Stimulated activated naive CD8-positive, alpha-beta T cell treated with anti-CD3 and anti-CD28 coated beads, Interleukin-15, Interleukin-2, amounts not matched to agents 100 U/mL and 50 U/mL, for 24 hours (primary cell): ENCODE results near the gene ATF7IP2.
"Not testable (repeated sequence)": the region's sequence is repeated elsewhere in the genome, so short reads cannot be mapped to it uniquely, and the experiment has no call there.

ENCODE experiments used
- ATAC-seq: fragments of 150-1000 bp; cut with Tn5 transposase; one replicate; pipeline ENCODE4 v1.10.0; 2021
- DNase-seq: peaks from one replicate; pipeline ENCODE4 v3.0.0; 2021

The ATF7IP2 gene

GRCh38 chr16:10385725-10386516, at the start of gene ATF7IP2:
TSS of gene ATF7IP2 (plus strand) at chr16:10386061. CDS start at chr16:10430621, 44,560 bp downstream.
- DNase-seq, result peak; percentile 95
- ATAC-seq, result peak; percentile 97

GRCh38 chr16:10338426-10338825, 47.4 kb upstream of the ATF7IP2 start:
- ATAC-seq (no peak), DNase-seq (no peak)

- ATAC-seq (no peak), DNase-seq (no peak)
Observed at GRCh38 chr16:10339777-10340732, 45.8 kb upstream of the ATF7IP2 start.

- ATAC-seq (no peak), DNase-seq (no peak)
Observed at GRCh38 chr16:10343124-10343760, 42.6 kb upstream of the ATF7IP2 start.

GRCh38 chr16:10344699-10345098, 41.2 kb upstream of the ATF7IP2 start:
- not testable (repeated sequence) for DNase-seq, ATAC-seq

- no peak for DNase-seq
- ATAC-seq, result no peak
Observed at GRCh38 chr16:10345629-10346028, 40.2 kb upstream of the ATF7IP2 start.

- no peak for ATAC-seq
- no peak for DNase-seq
Observed at GRCh38 chr16:10349851-10350250, 36.0 kb upstream of the ATF7IP2 start.

- no peak for DNase-seq
- no peak for ATAC-seq
Observed at GRCh38 chr16:10352262-10352661, 33.6 kb upstream of the ATF7IP2 start.

- no peak for ATAC-seq
- no peak for DNase-seq
Observed at GRCh38 chr16:10355589-10355988, 30.3 kb upstream of the ATF7IP2 start.

- no peak for ATAC-seq
- DNase-seq, result no peak
Observed at GRCh38 chr16:10356870-10357842, 28.7 kb upstream of the ATF7IP2 start.

GRCh38 chr16:10361747-10362076, 24.1 kb upstream of the ATF7IP2 start:
- not testable (repeated sequence) for DNase-seq, ATAC-seq

GRCh38 chr16:10362077-10362863, 23.6 kb upstream of the ATF7IP2 start:
- ATAC-seq (peak; percentile 57), DNase-seq (no peak)

- peak; percentile 23 for ATAC-seq
- not testable (repeated sequence) for DNase-seq
Observed at GRCh38 chr16:10362864-10363197, 23.0 kb upstream of the ATF7IP2 start.

- not testable (repeated sequence) for DNase-seq, ATAC-seq
Observed at GRCh38 chr16:10366619-10367018, 19.2 kb upstream of the ATF7IP2 start.

GRCh38 chr16:10367616-10368188, 18.2 kb upstream of the ATF7IP2 start:
- no peak for DNase-seq
- ATAC-seq, result no peak

GRCh38 chr16:10368969-10369551, 16.8 kb upstream of the ATF7IP2 start:
- DNase-seq, result no peak
- no peak for ATAC-seq

GRCh38 chr16:10370096-10370726, 15.7 kb upstream of the ATF7IP2 start:
- DNase-seq, result no peak
- ATAC-seq, result no peak

GRCh38 chr16:10371592-10371991, 14.3 kb upstream of the ATF7IP2 start:
- DNase-seq (no peak), ATAC-seq (no peak)

GRCh38 chr16:10373556-10373955, 12.3 kb upstream of the ATF7IP2 start:
- DNase-seq (no peak), ATAC-seq (no peak)
